GM18867 (cell line): ENCODE data around the gene GADD45GIP1.
"Not testable (repeated sequence)": the region's sequence is repeated elsewhere in the genome, so short reads cannot be mapped to it uniquely, and the experiment has no call there.

ENCODE experiments used
- ATAC-seq: cut with Tn5 transposase; IDR thresholded peaks from one replicate; pipeline ENCODE4 v1.9.1; 2021; ENCODE audit warnings: mild to moderate bottlenecking, moderate library complexity; ENCODE audit not compliant: unreplicated experiment

The GADD45GIP1 gene

GRCh38 chr19:12990431-12990830 lies 33.4 kb upstream of the GADD45GIP1 start:
- ATAC-seq, result no peak

- ATAC-seq, result no peak
Observed at GRCh38 chr19:12987781-12988180, 30.8 kb upstream of the GADD45GIP1 start.

DNA sequence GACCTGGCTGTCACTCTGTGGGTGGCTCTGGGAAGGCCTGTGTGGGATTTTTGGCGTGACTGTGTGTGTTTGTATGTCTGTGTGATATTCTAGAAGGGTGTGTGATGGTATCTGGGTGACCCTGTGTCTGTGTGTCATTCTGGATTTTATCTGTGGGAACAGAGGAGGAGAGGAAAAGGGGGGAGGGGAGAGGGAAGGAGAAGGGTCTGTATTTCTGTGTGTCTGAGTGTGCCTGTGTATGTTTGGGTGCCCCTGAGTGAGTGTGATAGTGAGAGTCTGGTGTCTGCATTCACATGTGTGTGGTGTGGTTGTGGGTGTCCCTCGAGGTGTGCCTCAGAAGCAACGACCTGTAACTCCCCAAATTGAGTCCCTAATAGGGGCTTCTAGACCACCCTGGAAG lies 30.2 kb upstream of the GADD45GIP1 start:
- no peak for ATAC-seq

DNA sequence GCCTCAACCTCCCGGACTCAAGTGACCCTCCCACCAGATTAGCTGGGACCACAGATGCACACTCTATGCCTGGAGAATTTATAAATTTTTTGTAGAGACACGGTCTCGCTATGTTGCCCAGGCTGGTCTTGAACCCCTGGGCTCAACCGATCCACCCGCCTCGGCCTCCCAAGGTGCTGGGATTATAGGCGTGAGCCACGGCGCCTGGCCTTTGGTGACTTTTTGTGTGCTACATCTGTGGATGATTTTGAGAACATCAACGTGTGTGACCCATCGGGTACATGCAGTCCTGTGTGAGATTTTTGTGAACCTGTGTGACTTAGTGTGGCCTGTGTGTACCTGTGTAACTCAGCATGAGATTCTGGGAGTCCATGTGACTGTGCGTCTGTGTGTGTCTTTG lies 29.7 kb upstream of the GADD45GIP1 start:
- no peak for ATAC-seq

- ATAC-seq, result peak; percentile 48
Observed at GRCh38 chr19:12985049-12985776, 28.2 kb upstream of the GADD45GIP1 start.

DNA sequence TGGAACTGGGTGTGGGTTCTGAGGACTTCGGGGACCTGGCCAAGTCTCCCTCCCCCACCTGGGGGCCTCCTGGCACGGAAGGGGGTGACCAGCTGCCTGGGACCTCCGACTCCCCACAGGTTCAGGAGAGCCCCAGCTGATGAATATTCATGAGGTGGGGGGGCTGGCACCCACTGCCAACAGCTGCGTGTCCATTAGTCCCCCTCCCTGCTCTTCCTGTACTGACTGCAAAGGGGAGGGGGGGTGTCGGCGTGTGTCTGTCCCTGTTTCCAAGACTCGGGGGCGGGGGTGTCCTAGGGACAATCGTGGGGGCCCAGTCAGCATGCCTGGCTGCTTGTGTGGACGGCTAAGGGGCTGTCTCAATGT lies 27.6 kb upstream of the GADD45GIP1 start:
- no peak for ATAC-seq

DNA sequence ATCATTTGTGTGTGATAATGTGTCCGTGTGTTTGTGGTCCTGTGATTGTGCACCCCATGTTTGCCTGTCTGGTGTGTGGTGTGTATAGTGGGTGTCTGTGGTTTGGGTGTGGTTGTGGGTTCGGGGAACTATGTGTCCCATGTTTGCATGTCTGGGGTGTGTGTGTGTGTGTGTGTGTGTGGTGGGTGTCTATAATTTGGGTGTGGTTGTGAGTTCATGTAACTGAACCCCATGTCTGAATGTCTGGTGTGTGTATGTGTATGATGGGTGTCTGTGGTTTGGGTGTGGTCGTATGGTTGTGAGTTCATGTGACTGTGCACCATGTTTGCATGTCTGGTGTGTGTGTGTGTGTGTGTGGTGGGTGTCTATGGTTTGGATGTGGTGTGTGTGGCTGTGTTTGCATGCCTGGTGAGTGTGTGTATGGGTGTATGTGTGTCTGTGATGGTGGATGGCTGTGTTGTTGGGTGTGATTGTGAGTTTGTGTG lies 27.2 kb upstream of the GADD45GIP1 start:
- no peak for ATAC-seq

GRCh38 chr19:12983542-12984142 lies 26.6 kb upstream of the GADD45GIP1 start:
- ATAC-seq, result peak; percentile 57

DNA sequence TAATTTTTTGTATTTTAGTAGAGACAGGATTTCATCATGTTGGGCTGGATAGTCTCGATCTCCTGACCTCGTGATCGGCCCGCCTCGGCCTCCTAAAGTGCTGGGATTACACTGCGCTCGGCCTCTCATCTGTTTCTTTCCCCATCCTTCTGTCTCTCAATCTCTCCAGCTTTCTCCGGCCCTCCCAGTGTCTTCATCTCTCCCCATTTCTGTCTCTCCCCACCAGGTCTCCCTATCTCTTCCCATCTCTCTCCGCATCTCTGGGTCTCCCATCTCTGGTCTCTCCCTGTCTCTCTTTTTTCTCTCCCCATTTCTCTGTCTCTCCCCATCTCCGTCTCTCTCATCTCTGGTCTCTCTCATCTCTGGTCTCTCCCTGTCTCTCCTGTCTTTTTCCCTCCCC lies 26.1 kb upstream of the GADD45GIP1 start:
- ATAC-seq, result no peak

GRCh38 chr19:12982648-12983047 lies 25.6 kb upstream of the GADD45GIP1 start:
- ATAC-seq, result no peak

GRCh38 chr19:12979974-12980373 lies 23.0 kb upstream of the GADD45GIP1 start:
- ATAC-seq, result no peak

DNA sequence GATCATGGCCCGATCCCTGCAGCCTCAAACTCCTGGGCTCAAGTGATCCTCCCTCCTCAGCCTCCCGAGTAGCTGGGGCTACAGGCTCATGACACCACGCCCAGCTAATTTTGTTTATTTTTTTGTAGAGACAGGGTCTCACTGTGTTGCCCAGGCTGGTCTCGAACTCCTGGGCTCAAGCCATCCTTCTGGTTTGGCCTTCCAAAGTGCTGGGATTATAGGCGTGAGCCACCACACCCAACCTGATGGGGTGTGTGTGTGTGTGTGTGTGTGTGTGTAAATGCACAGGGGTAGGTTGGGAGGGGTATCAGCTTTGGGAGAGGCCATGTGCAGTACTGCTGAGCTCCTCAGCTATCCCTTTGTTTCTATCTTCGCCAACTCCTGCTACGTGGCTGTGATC lies 19.1 kb upstream of the GADD45GIP1 start:
- not testable (repeated sequence) for ATAC-seq

- ATAC-seq, result no peak
Observed at GRCh38 chr19:12975221-12975741, 18.3 kb upstream of the GADD45GIP1 start.

GRCh38 chr19:12974301-12975220 lies 17.5 kb upstream of the GADD45GIP1 start:
- no peak for ATAC-seq

- no peak for ATAC-seq
Observed at GRCh38 chr19:12973236-12973635, 16.2 kb upstream of the GADD45GIP1 start.

DNA sequence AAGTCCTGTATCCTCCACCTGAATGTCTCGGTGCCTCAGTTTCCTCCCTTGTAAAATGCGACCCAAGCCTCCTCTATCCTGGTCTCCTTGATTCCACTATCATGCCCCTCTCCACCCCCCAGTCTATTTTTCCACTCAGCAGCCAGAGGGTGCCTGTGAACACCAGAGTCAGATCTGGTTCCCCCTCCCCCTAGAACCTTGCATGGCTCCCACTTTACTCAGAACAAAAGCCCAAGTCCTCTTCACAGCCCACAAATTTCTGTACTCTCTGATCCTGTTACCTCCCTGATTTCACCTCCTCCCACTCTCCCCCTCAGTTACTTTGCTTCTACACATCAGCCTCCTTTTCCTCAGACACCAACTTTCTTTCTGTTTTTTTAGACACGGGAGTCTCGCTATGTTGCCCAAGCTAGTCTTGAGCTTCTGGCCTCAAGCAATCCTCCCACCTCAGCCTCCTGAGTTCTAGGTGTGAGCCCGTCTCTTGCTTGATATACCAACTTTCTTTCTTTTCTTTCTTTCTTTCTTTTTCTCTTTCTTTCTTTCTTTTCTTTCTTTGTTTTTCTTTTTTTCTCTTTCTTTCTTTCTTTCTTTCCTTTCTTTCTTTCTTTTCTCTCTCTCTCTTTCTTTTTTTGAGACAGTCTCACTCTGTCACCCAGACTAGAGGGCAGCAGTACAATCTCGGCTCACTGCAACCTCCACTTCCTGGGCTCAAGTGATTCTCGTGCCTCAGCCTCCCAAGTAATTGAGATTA lies 13.2 kb upstream of the GADD45GIP1 start:
- no peak for ATAC-seq

DNA sequence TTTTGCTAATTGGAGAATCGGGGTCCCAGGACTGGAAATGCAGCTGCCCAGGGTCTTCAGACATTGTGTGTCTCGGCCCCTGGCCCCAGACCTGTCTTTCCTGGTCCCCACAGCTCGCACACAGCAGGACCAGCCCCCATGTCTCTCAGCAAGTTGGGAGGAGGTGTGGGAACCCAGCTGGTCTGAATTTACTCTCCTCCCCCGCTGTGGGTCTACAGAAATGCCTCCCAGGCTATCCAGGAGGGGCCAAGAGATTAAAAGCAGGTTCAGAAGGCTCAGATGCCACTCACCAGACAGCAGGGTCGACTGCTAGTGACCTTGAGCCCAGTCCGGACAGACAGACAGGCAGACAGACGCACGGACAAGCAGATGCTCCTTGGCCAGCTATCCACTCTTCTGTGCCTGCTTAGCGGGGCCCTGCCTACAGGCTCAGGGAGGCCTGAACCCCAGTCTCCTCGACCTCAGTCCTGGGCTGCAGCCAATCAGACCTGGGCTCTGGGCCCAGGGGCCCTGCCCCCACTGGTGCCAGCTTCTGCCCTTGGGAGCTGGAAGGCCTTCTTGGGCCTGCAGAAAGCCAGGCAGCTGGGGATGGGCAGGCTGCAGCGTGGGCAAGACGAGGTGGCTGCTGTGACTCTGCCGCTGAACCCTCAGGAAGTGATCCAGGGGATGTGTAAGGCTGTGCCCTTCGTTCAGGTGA lies 12.4 kb upstream of the GADD45GIP1 start, which contains the start of gene DAND5:
TSS of gene DAND5 (plus strand) at position 285 of the 697 bp plus-strand sequence. CDS start at position 370, 85 bp downstream.
- no peak for ATAC-seq

DNA sequence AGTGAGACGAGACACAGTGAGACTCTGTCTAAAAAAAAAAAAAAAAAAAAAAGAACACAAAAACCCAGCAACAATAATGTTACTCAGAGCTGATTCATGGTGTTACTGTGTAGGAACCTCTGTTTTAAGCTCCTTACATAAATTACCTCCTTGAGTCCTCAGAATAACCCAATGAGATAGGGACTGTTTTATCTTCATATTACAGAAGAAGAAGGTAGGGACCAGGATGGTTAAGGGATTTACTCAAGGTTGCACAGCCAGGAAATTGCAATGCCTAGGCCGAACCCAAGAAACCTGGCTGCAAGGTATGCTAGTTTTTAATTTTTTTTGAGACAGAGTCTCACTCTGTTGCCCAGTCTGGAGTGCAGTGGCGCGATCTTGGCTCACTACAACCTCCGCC lies 10.9 kb upstream of the GADD45GIP1 start:
- no peak for ATAC-seq

- ATAC-seq, result no peak
Observed at GRCh38 chr19:12965812-12966135, 8.8 kb upstream of the GADD45GIP1 start.
